WERI-Rb-1 (cell line): ENCODE data around the gene MT1E.
"Not testable (repeated sequence)": the region's sequence is repeated elsewhere in the genome, so short reads cannot be mapped to it uniquely, and the experiment has no call there.

ENCODE experiments used
- DNase-seq: peaks from one replicate; pipeline ENCODE4 v3.0.0-alpha.2; 2020
- H3K27ac ChIP-seq: fragments of 250-450 bp; sonication (Bioruptor Pico); 2 replicates; pipeline ENCODE4 v1.5.1; 2020; ENCODE audit warnings: mild to moderate bottlenecking, moderate library complexity
- H3K27me3 ChIP-seq: fragments of 250-450 bp; sonication (Bioruptor Pico); 2 replicates; pipeline ENCODE4 v1.5.1; 2021; ENCODE audit warnings: mild to moderate bottlenecking, low read depth, moderate library complexity; ENCODE audit not compliant: insufficient read depth, severe bottlenecking
- H3K36me3 ChIP-seq: fragments of 250-450 bp; sonication (Bioruptor Pico); 2 replicates; pipeline ENCODE4 v1.5.1; 2020; ENCODE audit warnings: mild to moderate bottlenecking, moderate library complexity
- H3K4me3 ChIP-seq: 2 replicates; pipeline ENCODE4 v1.5.1; 2011; ENCODE audit warnings: low read depth, mild to moderate bottlenecking, control low read depth, low read length
- H3K9me3 ChIP-seq: fragments of 250-450 bp; sonication (Bioruptor Pico); 2 replicates; pipeline ENCODE4 v1.5.1; 2021; ENCODE audit warnings: mild to moderate bottlenecking, moderate library complexity; ENCODE audit not compliant: severe bottlenecking
- TF ChIP-seq, protein P1 (sequence below): IDR thresholded peaks from 2 replicates; pipeline ENCODE4 v1.5.1; 2011; ENCODE audit warnings: low read depth, mild to moderate bottlenecking, control low read depth, inconsistent platforms, low read length

The MT1E gene

DNA sequence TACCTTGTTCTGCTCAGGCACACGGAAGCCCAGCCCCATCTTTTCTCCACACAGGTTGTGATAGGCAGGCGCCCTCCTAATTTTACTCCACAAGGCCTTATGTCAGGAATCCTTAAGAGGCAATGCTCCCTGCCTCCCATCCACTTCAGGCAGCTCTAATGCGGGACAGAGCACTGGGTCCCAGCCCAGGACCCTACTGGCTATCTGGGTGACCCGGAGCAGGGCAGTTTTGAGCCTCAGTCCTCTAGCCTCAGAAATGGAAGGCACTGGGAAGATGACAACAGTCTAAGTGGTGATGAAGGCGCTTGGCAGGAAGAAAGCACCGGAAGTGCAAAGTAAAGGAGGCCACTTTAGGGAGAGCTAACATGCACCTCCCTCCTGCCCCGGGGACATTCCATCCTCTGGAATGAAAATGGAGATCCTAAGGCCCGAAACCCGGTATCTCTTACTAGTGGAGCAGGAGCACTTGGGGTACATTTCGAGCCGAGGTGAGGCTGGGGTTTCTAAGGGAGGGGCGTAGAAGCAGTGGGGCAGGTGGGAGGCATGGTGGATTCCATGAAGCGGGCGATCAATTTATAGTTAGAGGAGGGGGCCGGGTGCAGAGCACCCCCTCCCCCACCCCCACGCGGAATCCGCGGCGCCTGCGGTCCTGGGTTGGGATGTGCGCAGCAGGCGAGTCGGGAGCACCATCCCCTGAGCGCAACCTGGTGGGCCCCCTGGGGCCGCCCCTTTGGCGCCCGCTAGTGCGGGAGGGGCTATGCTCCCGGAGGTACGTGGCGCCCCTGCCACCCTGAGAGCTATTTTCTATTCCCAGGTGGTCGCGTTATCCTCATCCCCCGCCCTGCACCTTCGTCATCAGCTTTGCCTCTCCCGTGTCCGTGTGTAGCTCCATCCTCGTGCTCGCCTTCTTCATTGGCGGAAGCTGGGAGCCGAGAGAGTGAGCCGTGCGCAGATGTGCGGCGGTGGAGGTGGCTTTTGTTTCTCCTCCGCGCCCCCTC lies 37.1 kb downstream of the MT1E start:
- no peaks in the 10 kb centered on the region for H3K9me3 ChIP-seq
- TF ChIP-seq, protein P1, sequence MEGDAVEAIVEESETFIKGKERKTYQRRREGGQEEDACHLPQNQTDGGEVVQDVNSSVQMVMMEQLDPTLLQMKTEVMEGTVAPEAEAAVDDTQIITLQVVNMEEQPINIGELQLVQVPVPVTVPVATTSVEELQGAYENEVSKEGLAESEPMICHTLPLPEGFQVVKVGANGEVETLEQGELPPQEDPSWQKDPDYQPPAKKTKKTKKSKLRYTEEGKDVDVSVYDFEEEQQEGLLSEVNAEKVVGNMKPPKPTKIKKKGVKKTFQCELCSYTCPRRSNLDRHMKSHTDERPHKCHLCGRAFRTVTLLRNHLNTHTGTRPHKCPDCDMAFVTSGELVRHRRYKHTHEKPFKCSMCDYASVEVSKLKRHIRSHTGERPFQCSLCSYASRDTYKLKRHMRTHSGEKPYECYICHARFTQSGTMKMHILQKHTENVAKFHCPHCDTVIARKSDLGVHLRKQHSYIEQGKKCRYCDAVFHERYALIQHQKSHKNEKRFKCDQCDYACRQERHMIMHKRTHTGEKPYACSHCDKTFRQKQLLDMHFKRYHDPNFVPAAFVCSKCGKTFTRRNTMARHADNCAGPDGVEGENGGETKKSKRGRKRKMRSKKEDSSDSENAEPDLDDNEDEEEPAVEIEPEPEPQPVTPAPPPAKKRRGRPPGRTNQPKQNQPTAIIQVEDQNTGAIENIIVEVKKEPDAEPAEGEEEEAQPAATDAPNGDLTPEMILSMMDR, result no peak
- H3K27ac ChIP-seq, result no peak overlapping the region
- DNase-seq, result no peak
- H3K4me3 ChIP-seq, result no peak overlapping the region
- H3K27me3 ChIP-seq, result no peaks in the 10 kb centered on the region
- no peaks in the 10 kb centered on the region for H3K36me3 ChIP-seq

DNA sequence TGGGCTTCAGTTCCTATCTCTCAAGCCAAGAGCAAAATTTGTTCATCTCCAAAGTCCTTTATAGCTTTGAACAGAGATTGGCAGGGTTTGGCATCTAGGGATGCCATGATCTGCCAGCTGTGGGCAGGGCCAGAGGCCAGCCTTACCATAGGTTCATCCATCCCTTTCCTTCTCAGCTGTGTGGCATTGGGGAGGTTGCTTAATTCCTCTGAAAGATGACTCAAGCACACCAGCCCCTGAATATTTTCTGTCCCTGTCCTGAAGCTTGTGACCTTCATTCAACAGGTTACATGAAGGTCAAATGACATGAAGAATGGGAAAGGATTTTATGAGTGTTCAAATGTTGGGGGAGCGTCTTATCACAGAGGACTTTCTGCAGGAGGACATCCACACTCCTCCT lies 38.9 kb downstream of the MT1E start:
- TF ChIP-seq, protein P1, result no peak
- no peak for DNase-seq
- no peaks in the 10 kb centered on the region for H3K9me3 ChIP-seq
- H3K4me3 ChIP-seq, result no peak overlapping the region
- no peak overlapping the region for H3K27ac ChIP-seq
- no peaks in the 10 kb centered on the region for H3K36me3 ChIP-seq
- H3K27me3 ChIP-seq, result no peaks in the 10 kb centered on the region

DNA sequence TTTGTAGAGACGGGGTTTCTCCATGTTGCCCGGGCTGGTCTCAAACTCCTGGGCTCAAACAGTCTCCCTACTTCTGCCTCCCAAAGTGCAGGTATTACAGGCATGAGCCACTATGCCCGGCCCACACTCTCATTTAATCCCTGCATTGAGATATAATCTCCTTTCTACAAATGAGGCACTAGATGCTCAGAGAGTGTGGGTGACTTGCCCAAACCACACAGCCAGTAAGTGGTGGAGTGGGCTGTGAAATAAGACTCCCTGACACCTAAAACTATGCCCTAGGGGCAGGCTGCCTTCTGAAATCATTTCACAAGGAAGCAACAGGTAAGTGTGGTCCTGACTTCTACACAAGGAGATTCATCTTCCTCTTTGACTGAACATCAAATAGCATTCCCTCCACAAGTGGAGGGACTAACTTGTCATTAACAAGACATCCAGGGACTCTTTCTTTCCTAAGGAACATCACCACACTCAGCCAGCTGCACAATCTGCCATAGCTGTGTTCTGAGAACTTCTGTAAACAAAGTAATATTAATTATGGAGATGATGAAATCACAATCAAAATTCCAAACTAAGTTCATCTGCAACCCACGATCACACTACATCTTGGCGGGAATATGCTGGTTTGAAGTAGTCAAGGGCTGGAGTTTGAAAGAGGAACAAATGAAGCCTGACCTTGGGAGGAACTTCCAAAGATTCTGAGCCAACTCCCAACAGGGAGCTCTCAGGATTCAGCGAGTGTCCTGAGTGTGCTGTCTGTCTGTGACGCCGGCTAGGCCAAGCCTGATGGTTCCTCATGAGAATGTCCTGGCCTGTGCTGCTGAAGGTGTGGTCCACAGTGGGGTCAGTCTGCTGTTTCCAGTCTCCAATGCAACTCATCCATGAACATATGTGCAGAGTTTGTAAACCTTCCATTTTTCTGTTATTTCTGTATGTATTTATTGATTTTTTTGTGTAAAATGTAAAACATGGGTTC lies 40.0 kb downstream of the MT1E start:
- not testable (repeated sequence) for H3K4me3 ChIP-seq, H3K27me3 ChIP-seq, H3K27ac ChIP-seq, H3K36me3 ChIP-seq, DNase-seq, H3K9me3 ChIP-seq

DNA sequence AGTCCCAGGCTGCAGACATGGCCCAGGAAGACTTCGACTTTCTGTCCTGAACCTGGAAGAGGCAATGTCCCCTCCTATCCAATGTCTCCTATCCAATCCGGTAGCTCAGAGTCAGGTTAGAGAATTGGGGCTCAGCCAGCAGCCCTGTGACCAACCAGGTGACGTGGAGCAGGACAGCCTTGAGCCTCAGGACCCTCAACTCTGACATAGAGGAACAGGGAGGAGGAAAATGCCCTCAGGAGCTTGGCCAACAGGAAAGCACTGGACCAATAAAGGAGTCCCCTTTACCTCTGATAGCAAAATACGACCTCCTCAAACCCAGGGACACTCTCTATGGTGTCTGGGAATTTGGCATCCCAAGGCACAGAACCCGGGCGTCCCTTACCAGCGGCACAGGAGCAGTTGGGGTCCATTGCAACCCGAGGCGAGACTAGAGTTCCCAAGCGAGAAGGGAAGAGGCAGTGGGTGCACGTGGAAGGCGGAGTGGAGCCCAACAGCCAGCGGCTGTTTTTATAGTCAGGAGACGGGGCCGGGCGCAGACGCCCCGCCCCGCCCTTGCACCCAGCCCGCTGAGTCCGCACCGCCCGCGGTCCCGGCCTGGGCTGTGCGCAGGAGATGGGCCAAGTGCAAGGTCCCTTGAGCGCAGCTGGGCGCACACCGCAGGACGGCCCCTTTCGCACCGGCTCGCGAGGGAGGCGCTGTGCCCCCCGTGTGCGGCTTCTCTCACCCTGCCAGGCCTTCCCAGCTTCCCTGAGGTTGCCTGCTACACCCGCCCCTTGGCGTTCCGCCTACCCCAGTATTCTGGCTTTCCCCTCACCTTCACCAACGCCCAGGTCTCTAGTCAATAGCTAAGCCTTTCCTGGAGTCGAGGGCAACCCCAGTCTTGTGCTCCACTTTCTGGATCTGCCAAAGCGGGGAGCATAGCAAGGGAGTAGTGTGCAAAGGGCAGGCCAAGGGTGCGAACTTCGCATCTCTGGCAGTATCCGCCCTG lies 42.3 kb downstream of the MT1E start, which contains the start of gene MT1G:
MT1G (minus strand) TSS at position 485 of the 991 bp plus-strand sequence; CDS start at position 413, 72 bp downstream.
- Histone ChIP-seq H3K27ac (no peak within 1 kb of the TSS), H3K9me3 (no peaks in the 10 kb centered on the region), H3K27me3 (no peaks in the 10 kb centered on the region), H3K4me3 (no peak within 1 kb of the TSS), H3K36me3 (no peaks in the 10 kb centered on the region)
- DNase-seq, result no peak
- TF ChIP-seq, protein P1, result no peak

DNA sequence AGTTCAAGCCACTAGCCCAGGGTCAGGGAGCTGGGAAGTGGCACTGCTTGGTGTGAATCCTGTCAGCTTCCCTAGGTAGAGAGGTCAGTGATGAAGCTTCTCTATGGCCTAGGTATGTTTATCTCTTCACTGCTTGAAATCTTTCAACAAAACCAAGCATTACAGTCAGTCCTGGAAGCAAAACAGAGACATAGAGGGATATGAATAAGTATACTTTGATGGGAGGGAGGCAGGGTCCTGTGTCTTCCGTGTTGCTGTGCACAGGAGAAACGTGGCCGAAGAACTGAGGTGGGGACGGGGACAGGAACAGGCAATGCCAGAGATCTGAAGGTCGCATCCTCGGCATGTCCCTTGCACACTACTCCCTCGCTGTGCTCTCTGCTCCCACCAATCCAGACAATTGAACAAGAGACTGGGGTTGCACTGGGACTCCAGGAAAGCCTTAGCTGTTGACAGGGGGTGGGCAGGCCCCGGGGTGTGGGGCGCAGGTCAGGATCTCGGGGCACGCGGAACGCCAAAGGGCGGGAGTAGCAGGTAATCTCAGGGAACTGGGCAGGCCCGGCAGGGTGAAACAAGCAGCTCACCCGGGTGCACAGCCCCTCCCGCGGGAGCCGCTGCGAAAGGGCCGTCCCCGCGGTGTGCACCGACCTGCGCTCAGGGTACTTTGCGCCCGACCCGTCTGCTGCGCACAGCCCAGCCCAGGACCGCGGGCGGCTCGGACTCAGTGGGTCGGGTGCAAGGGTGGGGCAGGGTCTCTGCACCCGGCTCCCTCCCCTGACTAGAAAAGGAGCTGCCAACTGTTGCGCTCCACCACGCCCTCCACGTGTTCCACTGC lies 43.6 kb downstream of the MT1E start, which contains the start of gene MT1H:
MT1H (plus strand) TSS at position 810 of the 835 bp plus-strand sequence. CDS start 71 bp downstream, outside the sequence.
- DNase-seq, result no peak
- no peak within 1 kb of the TSS for H3K4me3 ChIP-seq
- H3K27me3 ChIP-seq, result no peaks in the 10 kb centered on the region
- TF ChIP-seq, protein P1, result no peak
- H3K9me3 ChIP-seq, result no peaks in the 10 kb centered on the region
- H3K36me3 ChIP-seq, result no peaks in the 10 kb centered on the region
- no peak within 1 kb of the TSS for H3K27ac ChIP-seq
